Endothelial cell of umbilical vein (primary cell): ENCODE data around the gene ETV1.

Source experiments
- CTCF ChIP-seq, 2 donors: IDR thresholded peaks; 1 replicate in 1 of 2; 2 replicates in 1 of 2; pipeline ENCODE4 v1.5.1; 2011; ENCODE audit warnings: low read length in 2 of 2, mild to moderate bottlenecking in 2 of 2, moderate library complexity in 2 of 2, control low read depth in 1 of 2, inconsistent platforms in 1 of 2, low read depth in 1 of 2; ENCODE audit not compliant: insufficient read depth in 1 of 2; ENCODE audit errors: extremely low read depth in 1 of 2
- EZH2 ChIP-seq: IDR thresholded peaks from 2 replicates; pipeline ENCODE4 v1.6.1; 2012; ENCODE audit warnings: borderline replicate concordance, low read depth, mild to moderate bottlenecking, moderate library complexity, low read length, inconsistent platforms; ENCODE audit not compliant: severe bottlenecking
- GATA2 ChIP-seq: IDR thresholded peaks from 2 replicates; pipeline ENCODE4 v1.7.0; 2011; ENCODE audit warnings: low read depth, mild to moderate bottlenecking, moderate library complexity, mixed read lengths, low read length; ENCODE audit not compliant: insufficient read length, insufficient read depth
- JUN ChIP-seq: IDR thresholded peaks from 2 replicates; pipeline ENCODE4 v1.6.1; 2011; ENCODE audit warnings: borderline replicate concordance, low read depth; ENCODE audit not compliant: insufficient read length, insufficient read depth
- MYC ChIP-seq: IDR thresholded peaks from one replicate; pipeline ENCODE4 v1.6.1; 2011; ENCODE audit warnings: mild to moderate bottlenecking, low read depth, low read length
- POLR2A ChIP-seq: IDR thresholded peaks from 2 replicates; pipeline ENCODE4 v1.6.1; 2012; ENCODE audit warnings: low read depth, mild to moderate bottlenecking, control low read depth, low read length
- POLR2AphosphoS5 ChIP-seq: IDR thresholded peaks from 2 replicates; pipeline ENCODE4 v1.6.1; 2012; ENCODE audit warnings: low read depth, mild to moderate bottlenecking, control low read depth, low read length, moderate library complexity; ENCODE audit not compliant: insufficient read depth

GRCh38 chr7:13979671-13980435 is 9.6 kb downstream of the ETV1 start:
- no peak for TF ChIP-seq EZH2
- TF ChIP-seq CTCF (IDR thresholded peaks at IDR 0.05; ENCODE audit: extremely low read depth in 1 of 2, insufficient read depth in 1 of 2, low read depth in 1 of 2, low read length in 2 of 2) = no peak
- TF ChIP-seq POLR2AphosphoS5 = no peak
- TF ChIP-seq POLR2A = no peak
- no peak for TF ChIP-seq MYC
- TF ChIP-seq JUN = peak; percentile 7
- no peak for TF ChIP-seq GATA2
